GM15510 (cell line): Measurements from ENCODE around the gene EVX1.

Source experiments
- POLR2A ChIP-seq: IDR thresholded peaks from 3 replicates; pipeline ENCODE4 v1.6.1; 2011; ENCODE audit warnings: borderline replicate concordance; ENCODE audit not compliant: insufficient read length; ENCODE audit errors: extremely low read depth

Gene EVX1

DNA sequence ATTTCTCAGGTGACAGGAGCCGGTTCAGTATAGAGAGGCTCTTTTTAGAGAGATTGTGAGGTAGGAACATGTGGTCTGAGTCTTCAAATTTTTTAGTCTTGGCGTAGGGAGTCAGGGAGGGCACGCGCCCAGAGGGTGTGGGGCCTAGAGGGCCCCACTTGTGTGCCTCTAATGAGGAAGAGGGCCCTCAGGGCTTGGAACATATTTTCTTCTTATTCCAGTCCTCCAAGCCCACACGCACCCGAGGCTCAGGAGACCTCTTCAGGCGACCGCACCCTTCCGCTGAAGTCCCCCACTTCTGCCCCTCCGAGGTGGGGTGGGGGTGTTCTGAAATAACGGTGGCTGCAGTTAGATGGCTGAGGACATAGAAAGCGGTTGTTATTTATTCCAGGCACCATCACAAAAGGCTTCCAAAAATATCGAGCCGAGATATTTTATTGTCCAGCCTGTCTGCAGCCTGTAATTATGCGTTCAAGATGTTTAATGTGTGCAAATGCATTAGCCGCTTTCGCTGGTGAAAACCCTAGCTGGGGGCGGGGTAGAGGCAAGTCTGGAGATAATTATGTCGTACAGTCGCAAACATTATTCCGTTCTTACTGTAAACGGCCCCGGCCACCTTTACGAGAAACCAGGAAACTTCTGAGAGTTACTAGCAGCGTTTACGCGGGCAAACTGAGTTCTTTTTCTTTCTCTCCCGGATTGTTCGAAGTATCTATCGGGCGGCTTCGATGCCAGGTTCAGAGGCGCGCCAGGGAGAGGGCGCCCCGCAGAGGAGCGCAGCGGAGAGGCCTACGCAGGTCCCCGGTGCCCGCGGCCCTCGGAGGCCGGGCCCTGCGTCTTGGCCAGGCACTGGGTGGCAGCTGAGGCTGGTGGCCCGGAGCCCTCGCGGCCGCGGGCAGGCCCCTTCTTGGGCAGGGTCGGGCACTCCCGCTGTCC lies 29.8 kb upstream of the EVX1 start:
- no peak for TF ChIP-seq POLR2A

DNA sequence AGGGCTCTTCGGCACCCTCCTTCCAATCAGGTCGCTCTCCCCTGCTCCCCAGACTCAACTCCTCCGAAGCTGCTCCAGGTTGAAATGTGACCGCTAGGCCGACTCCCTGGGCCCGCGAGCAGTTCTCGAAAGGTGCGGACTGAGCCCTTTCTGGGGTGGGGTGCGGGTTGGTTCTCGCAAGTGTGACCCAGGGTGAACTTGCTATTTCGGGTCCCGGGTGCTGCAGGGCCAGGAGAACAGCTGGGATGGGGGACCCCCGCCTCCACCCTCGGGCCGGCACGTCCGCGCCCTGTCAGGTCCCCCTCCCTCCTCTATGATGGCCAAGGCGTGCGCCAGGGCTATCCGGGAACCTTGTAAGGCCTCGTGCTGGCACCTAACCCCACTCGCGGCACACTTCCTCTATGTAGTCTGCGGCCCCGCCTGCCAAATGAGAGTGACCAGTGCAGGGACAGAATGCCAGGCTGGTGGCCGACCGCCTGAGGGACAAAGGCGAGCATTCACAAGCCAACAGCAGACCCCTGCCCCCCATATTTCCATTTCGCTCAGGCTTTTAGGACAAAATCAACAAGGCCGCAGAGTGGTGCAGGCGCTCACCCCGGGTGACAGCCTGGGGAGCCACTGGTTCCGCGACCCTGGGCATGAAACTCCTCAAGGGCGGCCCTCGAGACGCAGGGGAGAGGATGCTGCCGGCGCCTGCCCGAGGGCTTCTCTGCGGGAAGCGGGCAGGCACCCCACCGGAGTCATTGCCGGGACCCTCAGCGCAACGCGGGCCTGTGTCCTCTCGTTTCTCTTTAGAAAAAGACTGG lies 29.0 kb upstream of the EVX1 start:
- no peak for TF ChIP-seq POLR2A

DNA sequence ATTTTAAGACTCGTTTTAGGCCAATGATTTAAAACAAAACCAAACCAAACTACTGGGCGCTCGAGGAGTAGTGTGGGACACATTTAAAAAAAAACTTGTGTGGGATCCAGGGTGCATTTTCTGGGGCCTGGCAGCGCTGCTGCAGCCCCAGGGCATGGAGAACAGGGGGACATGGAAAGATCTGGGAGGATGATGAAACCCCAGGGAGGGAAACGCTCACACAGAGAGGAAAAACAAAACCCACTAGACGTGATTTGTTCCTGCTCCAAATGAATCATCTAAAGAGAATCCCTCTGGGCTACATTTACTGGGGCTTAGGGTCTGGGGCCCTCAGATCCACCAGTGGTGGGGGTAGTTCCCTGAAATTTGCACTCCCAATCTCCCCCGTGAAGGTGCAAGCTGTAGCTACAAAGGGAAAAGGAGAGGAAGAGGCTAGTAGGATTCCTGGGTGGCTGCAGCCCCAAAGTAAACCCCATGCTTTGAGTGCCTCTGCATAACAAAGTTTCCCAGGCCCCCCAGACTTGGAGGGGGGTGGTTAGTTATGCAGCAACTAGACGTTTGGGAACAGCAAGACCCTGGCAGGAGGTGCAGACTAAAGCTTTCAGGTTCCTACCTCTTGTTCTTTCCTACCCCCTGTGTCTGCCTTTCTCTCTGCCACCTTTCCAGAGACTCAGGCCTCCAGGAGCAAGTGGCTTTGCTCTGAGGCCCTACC lies 28.2 kb upstream of the EVX1 start:
- no peak for TF ChIP-seq POLR2A

DNA sequence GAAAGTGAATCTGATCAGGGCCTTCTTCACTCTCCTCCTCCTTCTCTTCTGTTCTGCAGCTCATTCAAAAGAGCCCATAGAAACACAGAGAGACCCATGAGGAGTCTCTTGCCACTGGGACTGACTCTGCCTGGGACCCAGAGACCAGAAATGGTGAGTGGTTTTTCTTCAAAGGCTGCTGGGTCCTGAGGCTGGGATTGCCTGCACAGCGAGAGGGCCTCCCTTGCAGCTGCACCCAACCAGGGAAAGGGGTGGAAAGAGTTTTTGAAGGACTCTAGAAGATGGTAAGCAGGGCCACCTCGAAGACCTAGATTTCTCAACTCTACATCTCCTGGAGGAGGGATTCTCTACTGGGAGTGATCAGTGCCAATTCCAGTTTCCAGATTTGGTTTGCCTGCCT lies 27.2 kb upstream of the EVX1 start:
- TF ChIP-seq POLR2A, result no peak

DNA sequence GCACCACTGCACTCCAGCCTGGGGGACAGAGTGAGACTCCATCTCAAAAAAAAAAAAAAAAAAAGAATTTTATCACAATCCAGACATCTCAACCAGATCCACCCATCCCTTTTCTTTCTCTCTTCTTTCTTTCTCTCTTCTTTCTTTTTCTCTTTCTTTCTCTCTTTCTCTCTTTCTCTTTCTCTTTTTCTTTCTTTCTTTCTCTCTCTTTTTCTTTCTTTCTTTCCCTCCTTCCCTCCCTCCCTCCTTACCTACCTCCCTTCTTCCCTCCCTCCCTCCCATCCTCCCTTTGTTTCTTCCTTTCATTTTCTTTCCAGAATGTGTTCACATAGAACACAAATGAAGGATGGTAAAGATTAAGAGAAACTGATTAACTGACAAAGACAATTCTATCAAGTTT lies 24.7 kb upstream of the EVX1 start:
- TF ChIP-seq POLR2A, result no peak

DNA sequence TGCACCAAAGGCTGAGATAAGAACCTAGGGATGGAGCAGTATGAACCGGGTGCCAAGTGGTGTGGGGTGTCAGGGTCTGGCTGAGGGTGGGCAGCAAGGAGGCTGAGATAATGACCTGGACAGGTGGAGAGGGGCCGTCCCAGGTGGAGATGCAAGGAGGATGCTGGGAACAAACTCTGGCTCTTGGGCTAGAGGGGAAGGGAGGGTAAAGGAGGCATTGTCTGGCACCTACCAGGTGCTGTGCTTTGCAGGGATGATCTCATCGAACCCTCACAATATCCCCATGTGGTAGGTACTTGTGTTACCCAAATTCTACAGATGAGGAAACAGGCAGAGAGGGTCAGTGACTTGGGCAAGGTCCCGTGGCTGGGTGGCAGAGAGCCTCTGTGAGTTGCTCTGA lies 22.8 kb upstream of the EVX1 start:
- no peak for TF ChIP-seq POLR2A

DNA sequence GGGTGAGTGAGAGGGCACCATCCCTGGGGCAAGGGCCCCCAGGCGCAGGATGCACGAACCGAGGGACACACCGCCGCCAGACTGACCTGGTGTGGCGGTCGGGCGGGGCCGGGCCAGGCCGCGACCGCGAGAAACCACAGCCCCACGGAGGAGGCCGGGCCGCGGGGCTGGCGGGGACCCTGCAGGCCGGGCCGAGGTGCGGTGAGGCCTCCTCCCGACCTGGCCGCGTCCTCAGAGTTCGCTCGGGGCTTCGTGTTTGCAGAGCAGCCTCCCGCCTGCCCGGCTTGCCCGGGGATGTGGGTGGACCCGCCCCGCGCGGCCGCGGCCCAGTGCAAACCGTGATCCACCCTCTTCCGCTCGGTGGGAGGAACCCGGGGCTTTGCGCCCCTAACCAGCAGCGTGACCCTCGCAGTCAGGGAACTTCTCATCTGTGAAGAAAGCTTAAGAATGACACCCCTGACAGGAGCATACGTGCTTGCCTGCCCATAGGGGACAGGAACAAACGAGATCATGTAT lies 22.1 kb upstream of the EVX1 start:
- TF ChIP-seq POLR2A, result no peak

DNA sequence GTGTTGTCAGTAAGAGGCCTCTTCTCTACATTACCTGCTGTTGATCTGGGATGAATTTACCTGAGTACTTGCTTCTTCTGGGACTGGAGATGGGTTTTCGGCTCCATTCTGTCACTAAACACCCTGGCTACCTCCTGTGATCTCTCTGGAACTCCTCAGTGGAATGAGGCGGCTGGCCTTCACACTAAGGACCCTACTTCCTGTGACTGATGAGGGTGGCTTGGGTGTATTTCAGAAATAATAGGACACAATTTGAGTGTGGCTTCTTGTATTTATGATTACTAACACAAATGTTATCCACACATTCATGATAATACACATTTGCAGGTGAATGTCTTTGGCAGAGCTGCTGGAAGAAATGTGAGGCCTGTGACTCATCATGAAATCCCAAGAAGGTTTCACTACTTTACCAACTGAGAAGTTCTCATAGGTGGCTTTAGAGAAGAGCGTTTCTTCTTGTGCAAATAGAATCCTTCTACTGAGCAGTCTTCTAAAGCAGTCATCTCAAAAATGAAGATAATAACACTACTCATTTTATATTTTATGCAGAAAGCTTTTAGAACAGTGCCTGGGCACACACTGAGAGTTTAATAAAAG lies 21.3 kb upstream of the EVX1 start:
- TF ChIP-seq POLR2A, result no peak

DNA sequence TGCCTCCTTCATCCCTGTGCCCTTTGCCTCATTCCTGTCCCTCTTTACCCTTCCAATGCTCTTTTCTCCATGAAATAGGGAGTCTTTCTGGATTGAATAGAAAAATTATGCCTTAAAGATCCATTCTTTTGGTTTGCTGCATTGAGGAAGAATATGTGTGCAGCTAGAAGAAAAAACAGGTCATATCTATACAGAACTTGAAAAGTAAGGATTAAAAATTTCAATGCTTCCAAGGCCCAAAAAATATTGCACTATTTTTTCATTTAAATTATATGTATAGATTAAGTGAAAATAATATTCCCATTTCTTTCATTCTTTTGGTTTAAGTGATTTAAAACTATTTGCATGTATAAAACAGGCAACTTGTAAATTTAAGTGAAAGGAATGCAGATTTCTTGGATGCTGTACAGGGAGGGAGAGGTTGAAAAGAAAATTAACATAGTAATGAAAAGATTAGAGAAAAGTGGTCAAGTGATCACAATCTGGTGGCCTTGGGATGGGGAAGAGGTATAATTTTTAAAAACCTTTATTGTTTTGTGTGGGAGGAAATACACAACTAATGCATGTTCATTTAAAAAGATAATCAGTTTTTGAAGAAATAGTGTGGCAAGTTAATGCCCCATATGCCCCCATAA lies 18.5 kb upstream of the EVX1 start:
- TF ChIP-seq POLR2A, result no peak

DNA sequence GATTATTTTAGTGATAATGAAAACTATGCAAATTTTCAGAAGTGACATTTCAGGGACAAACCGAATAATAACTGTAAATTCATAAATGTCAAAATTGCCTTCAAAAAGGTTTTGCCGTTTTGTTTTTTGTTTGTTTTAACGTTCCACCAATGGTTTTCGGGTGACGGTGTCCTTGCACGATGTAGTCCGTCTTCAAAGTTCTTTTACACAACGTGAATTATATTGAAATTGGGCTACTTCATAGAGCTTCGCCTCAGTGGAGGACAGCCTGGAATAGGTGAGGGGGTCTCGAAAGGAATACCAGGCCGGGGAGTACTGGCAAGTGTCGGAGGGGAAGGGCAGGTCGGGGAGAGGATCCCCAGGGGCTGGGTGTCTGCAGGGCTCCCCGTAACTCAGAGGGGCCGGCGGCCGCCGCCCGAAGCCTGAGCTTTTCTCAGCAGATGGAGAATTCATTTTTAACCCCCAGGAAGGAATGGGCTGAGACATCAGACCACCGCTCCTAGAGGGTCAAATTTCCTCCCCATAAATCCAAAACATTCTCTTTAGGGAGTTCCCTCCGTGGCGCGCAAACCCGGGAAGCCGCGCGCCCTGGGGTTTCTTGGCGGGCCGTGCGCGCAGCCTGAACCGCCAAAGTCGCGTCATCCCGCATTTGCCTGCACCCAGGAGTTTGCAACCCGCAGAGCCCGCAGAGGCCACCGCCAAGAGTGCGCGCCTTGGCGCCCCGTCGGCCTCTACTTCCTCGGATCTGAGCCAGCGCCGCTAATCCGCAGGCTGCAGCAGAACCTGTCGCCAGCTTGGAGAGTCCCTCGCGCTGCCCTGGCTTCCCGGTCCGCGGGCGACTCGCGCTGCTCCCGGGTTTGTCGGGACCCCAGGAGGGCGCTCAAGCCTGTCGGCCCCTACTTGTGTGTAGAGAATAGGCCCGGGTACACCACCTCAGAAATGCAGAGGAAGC lies 17.3 kb upstream of the EVX1 start:
- no peak for TF ChIP-seq POLR2A

DNA sequence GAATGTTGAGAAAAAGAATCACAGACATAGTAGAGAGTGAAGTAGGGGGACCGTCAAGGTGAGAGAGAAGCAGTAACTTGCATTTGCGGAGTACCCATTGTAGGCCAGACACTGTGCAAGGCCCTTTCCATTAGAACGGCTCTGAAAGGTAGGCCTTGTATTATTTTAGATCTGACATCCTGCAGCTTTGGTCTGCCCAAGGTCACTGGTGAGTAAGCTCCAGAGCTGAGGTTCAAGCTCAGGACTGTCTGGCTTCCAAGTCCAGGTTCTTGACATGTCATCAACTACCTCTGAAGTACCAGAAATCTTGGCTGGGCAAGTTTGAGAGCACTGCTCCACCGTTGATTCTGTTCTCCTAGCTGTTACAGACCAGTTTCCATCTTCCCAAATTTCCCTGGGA lies 13.2 kb upstream of the EVX1 start:
- TF ChIP-seq POLR2A, result no peak

DNA sequence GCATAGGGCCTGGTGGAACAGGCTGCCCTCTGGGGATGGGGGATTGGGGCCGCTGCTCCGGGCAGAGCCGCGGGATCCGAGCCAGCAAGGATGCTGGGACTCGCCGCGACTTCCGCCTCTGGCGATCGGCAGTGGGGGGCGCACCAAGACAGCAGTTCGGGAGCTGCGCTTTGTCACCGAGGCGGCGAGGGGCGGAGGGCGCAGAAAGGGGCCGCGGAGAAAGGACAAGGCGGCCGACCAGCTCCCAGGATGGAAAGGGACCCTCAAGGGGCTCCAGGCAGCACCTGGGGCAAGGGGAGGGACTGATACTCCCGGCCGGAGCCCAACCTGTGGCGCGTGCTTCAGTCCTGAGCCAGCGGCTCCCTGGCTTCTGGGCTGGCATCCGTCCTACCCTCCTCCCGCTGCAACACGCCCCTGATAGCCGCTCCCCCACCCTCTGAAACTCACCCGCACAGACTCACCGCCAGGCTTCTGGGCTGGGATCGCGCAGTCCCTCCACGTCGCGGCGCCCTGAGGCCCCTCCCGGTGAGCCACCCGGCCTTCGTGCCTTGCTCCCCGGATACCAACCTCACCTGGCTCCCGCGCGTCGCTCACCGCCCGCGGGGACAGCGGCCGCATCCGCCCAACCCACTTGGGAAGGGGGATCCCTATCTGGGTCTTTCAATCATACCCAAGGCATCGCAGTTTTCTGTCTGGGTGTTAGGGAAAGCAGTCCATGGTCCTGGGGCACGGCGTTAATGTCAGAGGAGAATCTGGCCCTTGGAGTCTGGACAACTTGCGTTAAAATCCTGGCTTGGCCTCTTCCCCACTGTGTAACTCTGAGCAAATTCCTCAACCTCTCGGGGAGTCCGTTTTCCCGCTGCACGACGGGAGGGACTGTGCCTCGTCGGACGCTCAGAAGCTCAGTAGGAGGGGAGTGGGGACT lies 7.0 kb upstream of the EVX1 start:
- no peak for TF ChIP-seq POLR2A

DNA sequence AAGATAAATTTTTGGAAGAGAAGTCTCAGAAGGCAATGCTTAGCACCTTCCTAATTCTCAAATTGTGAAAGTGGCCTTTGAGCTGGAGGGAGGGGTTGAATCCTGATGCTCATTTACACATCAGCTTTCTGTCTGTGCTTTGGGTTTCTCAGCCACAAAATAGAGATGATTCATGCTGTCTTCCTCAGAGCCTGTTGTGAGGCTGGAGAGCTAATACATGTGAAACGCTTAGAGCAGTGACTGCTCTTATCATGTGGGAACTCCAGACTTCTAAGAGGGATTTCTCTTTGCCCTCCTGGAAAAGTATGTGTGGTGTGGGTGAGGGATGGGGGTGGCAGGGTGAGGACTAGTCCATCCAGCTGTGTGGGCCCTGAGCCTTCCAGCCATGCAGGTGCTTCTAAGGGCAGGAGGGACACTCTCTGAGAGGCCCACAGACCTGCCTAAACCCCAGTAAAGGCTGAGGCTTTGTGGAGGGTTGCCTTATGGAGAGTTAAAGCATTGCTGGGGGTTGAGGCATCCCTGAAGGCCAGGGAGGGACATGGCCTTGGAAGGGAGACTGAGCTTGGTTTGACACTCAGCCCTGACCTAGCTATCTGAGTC lies 4.8 kb upstream of the EVX1 start:
- TF ChIP-seq POLR2A, result no peak
